HepG2 (cell line): ENCODE measurements around the gene SPINK4. TPM values are rescaled to one million over a fixed set of nuclear protein-coding genes. Genes with fewer than 3 reads are reported as not detected.

Experiments
- BATF2 ChIP-seq: sonication (generic); formaldehyde crosslinking; IDR thresholded peaks from 2 replicates; pipeline ENCODE4 v1.8.0; 2022; ENCODE audit warnings: mild to moderate bottlenecking, missing genetic modification reagents, moderate library complexity
- CBX1 ChIP-seq: IDR thresholded peaks from one replicate; pipeline ENCODE4 v1.6.1; 2016; ENCODE audit warnings: antibody characterized with exemption, low read depth
- CERS6 ChIP-seq: sonication (generic); formaldehyde crosslinking; IDR thresholded peaks from 2 replicates; pipeline ENCODE4 v1.5.0; 2020; ENCODE audit warnings: missing genetic modification reagents
- DMAP1 ChIP-seq: IDR thresholded peaks from 2 replicates; pipeline ENCODE4 v1.6.1; 2016
- HBP1 ChIP-seq: IDR thresholded peaks from 2 replicates; pipeline ENCODE4 v1.6.1; 2016; ENCODE audit warnings: low read depth, control low read depth
- KDM2A ChIP-seq: sonication (generic); formaldehyde crosslinking; IDR thresholded peaks from 2 replicates; pipeline ENCODE4 v1.4.0; 2020; ENCODE audit warnings: low read depth, missing genetic modification reagents, borderline replicate concordance
- PCBP2 ChIP-seq: fragments of 200-400 bp; formaldehyde crosslinking; optimal IDR thresholded peaks from 2 replicates; pipeline ENCODE3; 2018; ENCODE audit warnings: low read length, low read depth; ENCODE audit not compliant: poor library complexity, severe bottlenecking
- RAD21 ChIP-seq: fragments of 450-650 bp; formaldehyde crosslinking; IDR thresholded peaks from 2 replicates; pipeline ENCODE4 v1.5.0; 2020; ENCODE audit warnings: mild to moderate bottlenecking
- RFXANK ChIP-seq: IDR thresholded peaks from 2 replicates; pipeline ENCODE4 v1.6.1; 2016
- SATB2 ChIP-seq: sonication (generic); formaldehyde crosslinking; IDR thresholded peaks from 2 replicates; pipeline ENCODE4 v1.5.0; 2020; ENCODE audit warnings: missing genetic modification reagents
- SRY ChIP-seq: sonication (generic); formaldehyde crosslinking; IDR thresholded peaks from 2 replicates; pipeline ENCODE4 v1.8.0; 2022; ENCODE audit warnings: mild to moderate bottlenecking, missing genetic modification reagents
- TCF7 ChIP-seq: sonication (generic); IDR thresholded peaks from 2 replicates; pipeline ENCODE4 v1.6.1; 2016; ENCODE audit warnings: antibody characterized with exemption, low read depth
- USF2 ChIP-seq, 2 experiments: sonication (generic) in 1 of 2; formaldehyde crosslinking in 1 of 2; IDR thresholded peaks; 2 replicates each; pipeline versions ENCODE4 v1.5.1 to v1.6.1; 2011 to 2020; ENCODE audit warnings: borderline replicate concordance in 1 of 2, low read depth in 1 of 2, low read length in 1 of 2, mild to moderate bottlenecking in 1 of 2, missing genetic modification reagents in 1 of 2, moderate library complexity in 1 of 2
- ZBTB49 ChIP-seq: sonication (generic); formaldehyde crosslinking; IDR thresholded peaks from 2 replicates; pipeline ENCODE4 v1.4.0; 2020; ENCODE audit warnings: missing genetic modification reagents, borderline replicate concordance
- ZC3H13 ChIP-seq: sonication (generic); formaldehyde crosslinking; IDR thresholded peaks from 2 replicates; pipeline ENCODE4 v1.8.1; 2023; ENCODE audit warnings: mild to moderate bottlenecking, missing genetic modification reagents, moderate library complexity
- ZKSCAN5 ChIP-seq: sonication (generic); formaldehyde crosslinking; IDR thresholded peaks from 2 replicates; pipeline ENCODE4 v1.5.1; 2020; ENCODE audit warnings: mild to moderate bottlenecking, missing genetic modification reagents
- ZNF33A ChIP-seq: sonication (generic); formaldehyde crosslinking; IDR thresholded peaks from 2 replicates; pipeline ENCODE4 v1.5.1; 2020; ENCODE audit warnings: missing genetic modification reagents, mild to moderate bottlenecking, moderate library complexity, borderline replicate concordance
- ZNF513 ChIP-seq: sonication (generic); formaldehyde crosslinking; conservative IDR thresholded peaks from 2 replicates; pipeline ENCODE4 v1.5.0; 2020; ENCODE audit warnings: missing genetic modification reagents
- ZNF556 ChIP-seq: sonication (generic); formaldehyde crosslinking; IDR thresholded peaks from 2 replicates; pipeline ENCODE4 v1.4.0; 2020; ENCODE audit warnings: mild to moderate bottlenecking, missing genetic modification reagents, borderline replicate concordance
- ZNF674 ChIP-seq: sonication (generic); formaldehyde crosslinking; IDR thresholded peaks from 2 replicates; pipeline ENCODE4 v1.5.0; 2020; ENCODE audit warnings: low read depth, mild to moderate bottlenecking, missing genetic modification reagents
- ZNF790 ChIP-seq: sonication (generic); formaldehyde crosslinking; IDR thresholded peaks from 2 replicates; pipeline ENCODE4 v1.8.0; 2022; ENCODE audit warnings: missing genetic modification reagents, mild to moderate bottlenecking, borderline replicate concordance
- ZNF792 ChIP-seq: IDR thresholded peaks from 2 replicates; pipeline ENCODE4 v1.6.1; 2016
- polyA plus RNA-seq, 8 experiments: library from polyadenylated mRNA; depleted of rRNA in 3 of 8; stranded (reverse) in 7 of 8; unstranded in 1 of 8; fragments of >200 nt; fragmentation: Illumina TruSeq in 4 of 8; extraction: Trizol in 4 of 8; gene quantifications; 2 replicates each; pipeline versions ENCODE4 v1.2.1 to v1.2.3, GENCODE V29; 2011 to 2016; ENCODE audit warnings: low read depth in 4 of 8, missing spikeins in 1 of 8, mixed read lengths in 1 of 8; ENCODE audit not compliant: insufficient read depth in 1 of 8
- total RNA-seq, 5 experiments: library from RNA; depleted of rRNA; stranded (reverse); fragments of >200 nt; fragmentation: Illumina TruSeq; extraction: Trizol; gene quantifications; 2 replicates each; pipeline ENCODE4 v1.2.3, GENCODE V29; 2016; ENCODE audit warnings: low read depth in 1 of 5

The SPINK4 gene
- total and polyA plus RNA-seq, 2 of the 13 experiments (the other 11 are each of a cell fraction or from before 2014, with no cell fraction given) = 0.53 to 3.4 TPM

DNA sequence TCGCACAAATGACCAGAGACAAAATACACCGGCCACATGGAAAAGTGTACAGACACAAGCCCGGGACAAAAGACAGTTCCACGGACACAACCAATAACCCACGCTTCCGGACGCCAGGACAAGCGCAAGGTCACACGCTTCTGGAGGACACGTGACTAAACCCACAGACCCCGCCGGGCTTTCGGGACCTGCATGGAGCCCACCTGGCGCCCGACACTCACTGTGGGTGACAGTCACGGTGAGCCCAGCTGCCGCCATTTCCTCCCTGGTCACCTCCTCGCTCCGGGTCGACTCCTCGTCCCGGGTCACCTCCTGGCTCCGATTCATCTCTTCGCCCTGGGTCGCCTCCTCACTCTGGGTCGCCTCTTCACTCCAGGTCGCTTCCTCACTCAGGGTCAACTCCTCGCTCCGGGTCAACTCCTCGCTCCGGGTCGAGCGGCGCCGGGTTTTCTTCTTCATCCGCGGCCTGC, 24.1 kb downstream of the SPINK4 start (continued):
- 0 out of 2 replicates have a peak, but pooled peaks have one; percentile 47 for TF ChIP-seq KDM2A (CRISPR knock-in tag)
- no peak for TF ChIP-seq TCF7
- no peak for TF ChIP-seq RFXANK (CRISPR knock-in tag)
- TF ChIP-seq CBX1 = no peak
- peak; percentile 39; the same call in 1 of the 2 replicates for TF ChIP-seq USF2 (IDR thresholded peaks at IDR 0.05; ENCODE audit: low read depth, low read length)
- TF ChIP-seq USF2 (CRISPR knock-in tag; IDR thresholded peaks at IDR 0.05; ENCODE audit: borderline replicate concordance) = peak; percentile 68; the same call in 1 of the 2 replicates
- TF ChIP-seq DMAP1 = peak; percentile 32; the same call in 1 of the 2 replicates
- no peak for TF ChIP-seq ZNF556 (CRISPR knock-in tag)
- TF ChIP-seq ZKSCAN5 (CRISPR knock-in tag) = no peak
- TF ChIP-seq HBP1 (CRISPR knock-in tag) = no peak
- TF ChIP-seq ZBTB49 = no peak
- TF ChIP-seq ZNF513 (CRISPR knock-in tag) = no peak
- 0 out of 2 replicates have a peak, but pooled peaks have one; percentile 14 for TF ChIP-seq ZNF792 (CRISPR knock-in tag)
- no peak for TF ChIP-seq ZNF790
- TF ChIP-seq ZNF33A (CRISPR knock-in tag) = 0 out of 2 replicates have a peak, but pooled peaks have one; percentile 35
- TF ChIP-seq SATB2 = no peak
- TF ChIP-seq ZC3H13 = no peak
- TF ChIP-seq CERS6 (CRISPR knock-in tag) = 0 out of 2 replicates have a peak, but pooled peaks have one; percentile 54
- no peak for TF ChIP-seq PCBP2
- TF ChIP-seq SRY (CRISPR knock-in tag) = no peak
- no peak for TF ChIP-seq BATF2
- no peak for TF ChIP-seq ZNF674 (CRISPR knock-in tag)
- TF ChIP-seq RAD21 (CRISPR knock-in tag) = no peak
